ENCODE results near the gene PLEKHM3. TPM values are rescaled to one million over a fixed set of nuclear protein-coding genes. Genes with fewer than 3 reads are reported as not detected.

The PLEKHM3 gene
- total and polyA plus RNA-seq, 2 of the 13 experiments (the other 11 are each of a cell fraction or from before 2014, with no cell fraction given) = 4.5 to 4.7 TPM

- TF ChIP-seq BCL3 (CRISPR knock-in tag; IDR thresholded peaks at IDR 0.05) (no peak), DDIT3 (CRISPR knock-in tag; IDR thresholded peaks at IDR 0.05) (no peak), ZNF687 (CRISPR knock-in tag; IDR thresholded peaks at IDR 0.05) (no peak), NFIC (IDR thresholded peaks at IDR 0.05; ENCODE audit: low read length) (peak; percentile 83; the same call in 1 of the 2 replicates), XBP1 (CRISPR knock-in tag; IDR thresholded peaks at IDR 0.05) (no peak), GMEB2 (CRISPR knock-in tag; IDR thresholded peaks at IDR 0.05; ENCODE audit: low read depth) (no peak), ZNF619 (CRISPR knock-in tag; IDR thresholded peaks at IDR 0.05) (no peak), RFX1 (IDR thresholded peaks at IDR 0.05) (no peak), ZNF296 (CRISPR knock-in tag; conservative IDR thresholded peaks at IDR 0.05) (peak; percentile 53; the same call in 1 of the 2 replicates), ZNF503 (CRISPR knock-in tag; IDR thresholded peaks at IDR 0.05) (peak; percentile 81; the same call in 1 of the 2 replicates), POLR2AphosphoS5 (IDR thresholded peaks at IDR 0.05; ENCODE audit: low read depth, low read length) (0 out of 2 replicates have a peak, but pooled peaks have one; percentile 21), TEAD3 (CRISPR knock-in tag; optimal IDR thresholded peaks at IDR 0.05; ENCODE audit: borderline replicate concordance) (no peak), ZNF577 (CRISPR knock-in tag; IDR thresholded peaks at IDR 0.05; ENCODE audit: borderline replicate concordance, low read depth) (no peak), MTF2 (CRISPR knock-in tag; IDR thresholded peaks at IDR 0.05; ENCODE audit: borderline replicate concordance) (no peak), TFDP1 (CRISPR knock-in tag; IDR thresholded peaks at IDR 0.05; ENCODE audit: borderline replicate concordance) (no peak), PREB (CRISPR knock-in tag; IDR thresholded peaks at IDR 0.05) (no peak), ARNT (IDR thresholded peaks at IDR 0.05) (no peak), KLF12 (CRISPR knock-in tag; IDR thresholded peaks at IDR 0.05; ENCODE audit: borderline replicate concordance) (no peak)
Measured at GRCh38 chr2:207897541-207898353, 127.6 kb downstream of the PLEKHM3 start (continued).

All from HepG2 (cell line).